Measurements from ENCODE around the gene CTRB2. TPM values are rescaled to one million over a fixed set of nuclear protein-coding genes. Genes with fewer than 3 reads are reported as not detected.
"Not testable (repeated sequence)": the region's sequence is repeated elsewhere in the genome, so short reads cannot be mapped to it uniquely, and the experiment has no call there.

The CTRB2 gene
- total RNA-seq, 2 donors from 2014 or later = 12.5 TPM

DNA sequence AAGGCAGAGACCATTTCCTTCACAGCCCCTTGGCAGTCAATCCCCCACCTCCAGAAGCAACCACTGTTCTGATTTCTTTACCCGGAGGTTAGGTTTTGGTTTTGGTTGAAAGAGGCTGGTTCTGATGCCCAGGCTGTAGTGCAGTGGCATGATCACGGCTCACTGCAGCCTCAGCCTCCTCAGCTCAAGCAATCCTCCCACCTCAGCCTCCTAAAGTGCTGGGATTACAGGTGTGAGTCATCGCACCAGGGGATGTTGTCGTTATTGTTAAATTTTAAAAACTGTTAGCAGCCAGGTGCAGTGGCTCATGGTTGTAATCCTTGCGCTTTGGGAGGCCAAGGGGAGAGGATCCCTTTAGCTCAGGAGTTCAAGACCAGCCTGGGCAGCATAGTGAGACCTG is 3.0 kb upstream of the CTRB2 start:
- Histone ChIP-seq H3K4me3 (no peak overlapping the region), H3K27ac (no peak overlapping the region), H3K9me3 (no peaks in the 10 kb centered on the region), H3K36me3 (no peaks in the 10 kb centered on the region), H3K4me1 (ENCODE audit: control insufficient read depth in 1 of 2, low read depth in 2 of 2) (no peaks in the 10 kb centered on the region), H3K27me3 (replicated peaks; ENCODE audit: insufficient read depth) (no peaks in the 10 kb centered on the region)
- ATAC-seq (ENCODE audit: insufficient number of reproducible peaks, low FRiP score, low read depth) (no peak), DNase-seq (ENCODE audit: low spot score) (no peak)
- TF ChIP-seq, protein P1, sequence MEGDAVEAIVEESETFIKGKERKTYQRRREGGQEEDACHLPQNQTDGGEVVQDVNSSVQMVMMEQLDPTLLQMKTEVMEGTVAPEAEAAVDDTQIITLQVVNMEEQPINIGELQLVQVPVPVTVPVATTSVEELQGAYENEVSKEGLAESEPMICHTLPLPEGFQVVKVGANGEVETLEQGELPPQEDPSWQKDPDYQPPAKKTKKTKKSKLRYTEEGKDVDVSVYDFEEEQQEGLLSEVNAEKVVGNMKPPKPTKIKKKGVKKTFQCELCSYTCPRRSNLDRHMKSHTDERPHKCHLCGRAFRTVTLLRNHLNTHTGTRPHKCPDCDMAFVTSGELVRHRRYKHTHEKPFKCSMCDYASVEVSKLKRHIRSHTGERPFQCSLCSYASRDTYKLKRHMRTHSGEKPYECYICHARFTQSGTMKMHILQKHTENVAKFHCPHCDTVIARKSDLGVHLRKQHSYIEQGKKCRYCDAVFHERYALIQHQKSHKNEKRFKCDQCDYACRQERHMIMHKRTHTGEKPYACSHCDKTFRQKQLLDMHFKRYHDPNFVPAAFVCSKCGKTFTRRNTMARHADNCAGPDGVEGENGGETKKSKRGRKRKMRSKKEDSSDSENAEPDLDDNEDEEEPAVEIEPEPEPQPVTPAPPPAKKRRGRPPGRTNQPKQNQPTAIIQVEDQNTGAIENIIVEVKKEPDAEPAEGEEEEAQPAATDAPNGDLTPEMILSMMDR (IDR thresholded peaks at IDR 0.05) = no peak

DNA sequence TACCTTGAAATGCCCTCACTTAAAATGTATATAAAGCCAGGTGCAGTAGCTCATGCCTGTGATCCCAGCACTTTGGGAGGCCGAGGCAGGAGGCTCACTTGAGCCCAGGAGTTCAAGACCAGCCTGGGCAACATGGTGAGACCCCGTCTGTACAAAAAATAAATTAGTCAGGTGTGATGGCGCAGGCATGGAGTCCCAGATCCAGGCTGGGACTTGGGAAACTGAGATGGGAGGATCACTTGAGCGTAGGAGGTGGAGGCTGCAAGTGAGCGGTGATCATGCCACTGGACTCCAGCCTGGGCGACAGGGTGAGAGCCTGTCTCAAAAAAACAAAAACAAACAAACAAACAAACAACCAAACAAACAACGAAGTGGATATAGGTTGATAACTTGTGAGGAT is 2.6 kb upstream of the CTRB2 start:
- not testable (repeated sequence) for H3K4me1 ChIP-seq (ENCODE audit: control insufficient read depth in 1 of 2, low read depth in 2 of 2); H3K9me3 ChIP-seq; DNase-seq (ENCODE audit: low spot score); ATAC-seq (ENCODE audit: insufficient number of reproducible peaks, low FRiP score, low read depth); H3K36me3 ChIP-seq; H3K27ac ChIP-seq; H3K27me3 ChIP-seq (replicated peaks; ENCODE audit: insufficient read depth); H3K4me3 ChIP-seq

DNA sequence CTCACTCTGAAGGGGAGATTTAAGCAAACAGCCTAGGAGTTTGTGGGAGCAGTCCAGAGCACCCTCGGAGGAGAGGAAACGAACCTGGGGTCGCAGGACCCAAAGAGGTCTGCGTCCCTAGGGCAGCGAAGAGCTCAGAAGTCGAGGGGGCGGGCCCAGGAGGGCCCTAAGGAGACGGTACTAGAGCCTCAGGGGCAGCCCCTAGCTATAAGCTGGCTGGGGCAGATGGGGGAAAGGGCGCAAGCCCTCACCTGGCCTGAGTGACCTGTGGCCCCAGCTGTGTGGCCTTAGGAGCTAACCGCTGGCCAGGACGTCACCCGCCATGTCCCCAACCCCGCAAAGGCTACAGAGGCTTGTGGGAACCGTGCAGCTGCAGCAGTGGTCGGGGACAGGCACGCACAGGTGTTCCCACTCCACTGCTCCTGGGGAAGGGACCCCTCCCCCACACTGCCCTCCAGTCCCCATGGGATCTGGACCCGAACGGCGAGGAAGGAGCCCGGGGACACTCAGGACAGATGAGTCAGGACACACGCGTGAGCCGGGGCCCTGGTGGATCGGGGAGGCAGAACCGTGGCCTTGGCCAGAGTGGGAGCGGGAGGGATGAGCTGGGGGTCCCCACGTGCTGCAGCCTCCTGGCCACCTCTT is 2.0 kb upstream of the CTRB2 start:
- Histone ChIP-seq H3K36me3 (no peaks in the 10 kb centered on the region), H3K9me3 (no peaks in the 10 kb centered on the region), H3K27ac (no peak overlapping the region), H3K4me1 (ENCODE audit: control insufficient read depth in 1 of 2, low read depth in 2 of 2) (no peaks in the 10 kb centered on the region), H3K27me3 (replicated peaks; ENCODE audit: insufficient read depth) (no peaks in the 10 kb centered on the region), H3K4me3 (no peak overlapping the region)
- ATAC-seq (ENCODE audit: insufficient number of reproducible peaks, low FRiP score, low read depth) = no peak
- TF ChIP-seq, protein P1 (IDR thresholded peaks at IDR 0.05) = no peak
- DNase-seq (ENCODE audit: low spot score) = no peak

DNA sequence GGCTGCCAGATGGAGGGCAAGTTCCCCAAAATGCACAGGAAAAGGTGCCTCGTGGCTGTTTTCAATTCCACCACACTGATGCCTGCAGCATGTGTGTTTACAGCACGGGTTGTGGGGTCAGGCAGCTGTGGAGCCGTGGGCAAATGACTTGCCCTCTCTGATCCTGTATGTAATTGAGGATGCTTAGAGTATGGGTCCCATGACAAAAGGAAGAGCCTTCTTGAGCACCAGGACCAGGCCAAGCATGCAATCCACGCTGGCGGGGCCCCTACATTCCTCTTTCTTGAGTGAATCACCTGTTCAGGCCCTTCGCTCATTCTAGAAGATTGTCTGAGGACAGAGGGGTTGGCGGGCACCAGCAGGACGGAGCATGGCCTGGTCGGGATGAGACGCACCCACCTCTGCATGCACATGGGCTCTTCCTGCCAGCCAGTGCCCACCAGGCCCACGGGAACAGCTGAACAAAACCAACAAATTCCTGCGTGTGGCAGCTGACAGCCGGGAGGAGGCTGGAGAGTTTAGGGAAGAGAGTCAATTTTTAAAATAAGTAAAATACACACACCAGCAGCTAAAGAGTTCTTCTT is 1.4 kb upstream of the CTRB2 start:
- DNase-seq (ENCODE audit: low spot score) = no peak
- no peak for ATAC-seq (ENCODE audit: insufficient number of reproducible peaks, low FRiP score, low read depth)
- TF ChIP-seq, protein P1 (IDR thresholded peaks at IDR 0.05) = no peak
- no peak overlapping the region for H3K27ac ChIP-seq
- H3K27me3 ChIP-seq (replicated peaks; ENCODE audit: insufficient read depth) = no peaks in the 10 kb centered on the region
- no peaks in the 10 kb centered on the region for H3K9me3 ChIP-seq
- H3K36me3 ChIP-seq = no peaks in the 10 kb centered on the region
- H3K4me1 ChIP-seq (ENCODE audit: control insufficient read depth in 1 of 2, low read depth in 2 of 2) = no peaks in the 10 kb centered on the region
- no peak overlapping the region for H3K4me3 ChIP-seq

DNA sequence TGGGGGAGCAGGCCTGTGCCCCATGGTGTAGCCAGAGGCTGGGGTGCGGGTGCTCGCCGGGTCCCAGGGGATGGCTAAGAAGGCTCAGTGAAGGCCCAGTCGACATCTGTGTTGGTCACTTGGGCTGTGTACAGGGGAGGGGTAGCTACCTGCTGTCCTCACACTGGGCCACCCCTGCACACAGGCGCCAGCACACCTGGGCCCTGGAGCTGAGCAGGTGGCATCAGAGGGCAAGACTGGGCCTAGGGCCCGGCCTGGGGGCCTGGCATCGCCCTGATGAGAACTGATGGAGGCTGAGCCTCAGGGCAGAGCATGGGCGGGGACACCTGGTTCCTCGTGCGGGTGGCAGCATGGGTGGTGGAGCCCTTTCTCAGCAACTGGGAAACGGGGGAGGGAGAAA is 870 bp upstream of the CTRB2 start:
- no peak overlapping the region for H3K4me3 ChIP-seq
- TF ChIP-seq, protein P1 (IDR thresholded peaks at IDR 0.05) = no peak
- ATAC-seq (ENCODE audit: insufficient number of reproducible peaks, low FRiP score, low read depth) (no peak), DNase-seq (ENCODE audit: low spot score) (no peak)
- H3K36me3 ChIP-seq = no peaks in the 10 kb centered on the region
- no peaks in the 10 kb centered on the region for H3K4me1 ChIP-seq (ENCODE audit: control insufficient read depth in 1 of 2, low read depth in 2 of 2)
- H3K27ac ChIP-seq = no peak overlapping the region
- H3K9me3 ChIP-seq = no peaks in the 10 kb centered on the region
- H3K27me3 ChIP-seq (replicated peaks; ENCODE audit: insufficient read depth) = no peaks in the 10 kb centered on the region

DNA sequence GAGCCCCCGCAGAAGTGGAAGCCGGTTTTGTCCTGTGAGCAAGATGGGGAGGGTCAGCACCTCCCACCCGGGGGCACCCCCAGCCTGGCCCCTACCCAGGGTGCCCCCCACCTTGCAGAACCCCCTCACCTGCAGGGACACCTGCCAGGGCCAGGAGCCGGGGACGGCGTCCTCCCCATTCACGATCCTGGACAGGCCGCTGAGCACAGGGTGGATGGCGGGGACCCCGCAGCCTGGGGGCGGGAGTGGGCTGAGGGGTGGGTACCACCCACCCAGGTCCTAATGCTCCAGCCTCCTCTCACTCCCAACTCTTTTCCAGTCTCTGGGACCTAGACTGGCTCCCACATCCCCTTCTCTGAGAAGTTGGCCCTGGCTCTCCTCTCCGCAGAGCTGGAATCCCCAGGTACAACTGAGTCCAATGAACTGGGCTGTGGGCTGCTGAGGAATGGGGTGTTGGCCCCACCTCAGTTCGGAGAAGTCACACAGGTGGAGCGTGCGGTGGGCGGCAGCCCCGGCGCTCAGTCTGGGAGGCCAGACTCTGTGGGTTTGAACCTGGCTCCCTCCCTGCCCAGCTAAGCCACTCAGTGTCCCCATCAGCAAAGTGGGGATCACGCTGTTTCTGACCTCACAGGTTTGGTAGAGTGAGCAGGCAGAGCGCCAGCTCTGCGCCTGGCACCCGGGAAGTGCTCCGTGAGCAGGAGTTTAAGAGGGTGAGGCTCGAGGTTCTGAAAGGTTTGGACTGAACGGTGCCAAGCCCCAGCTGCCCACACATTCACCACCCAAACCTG is 806 bp downstream of the CTRB2 start:
- H3K36me3 ChIP-seq; H3K4me3 ChIP-seq; DNase-seq (ENCODE audit: low spot score); H3K27ac ChIP-seq; ATAC-seq (ENCODE audit: insufficient number of reproducible peaks, low FRiP score, low read depth); H3K9me3 ChIP-seq; H3K4me1 ChIP-seq (ENCODE audit: control insufficient read depth in 1 of 2, low read depth in 2 of 2); H3K27me3 ChIP-seq (replicated peaks; ENCODE audit: insufficient read depth): not testable (repeated sequence)

DNA sequence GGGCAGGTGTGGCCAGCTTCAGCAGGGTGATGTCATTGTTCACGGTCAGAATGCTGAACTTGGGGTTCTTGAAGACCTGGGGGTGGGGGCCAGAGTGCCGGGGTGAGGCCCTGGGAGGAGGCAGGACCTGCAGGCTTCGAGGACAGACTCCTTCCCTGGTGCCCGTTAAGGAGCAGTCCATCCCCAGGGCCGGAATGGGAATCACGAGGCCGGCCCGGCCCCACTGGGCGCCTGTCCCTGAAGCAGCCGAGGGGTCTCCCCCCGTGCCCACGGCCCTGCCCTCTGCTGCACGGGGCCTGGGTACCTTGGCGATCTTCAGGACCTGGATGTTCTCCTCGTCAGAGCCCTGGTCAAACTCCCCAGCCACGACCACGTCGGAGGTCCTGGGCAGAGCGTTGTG is 1.5 kb downstream of the CTRB2 start:
- not testable (repeated sequence) for H3K4me3 ChIP-seq; H3K36me3 ChIP-seq; ATAC-seq (ENCODE audit: insufficient number of reproducible peaks, low FRiP score, low read depth); DNase-seq (ENCODE audit: low spot score); H3K9me3 ChIP-seq; H3K27me3 ChIP-seq (replicated peaks; ENCODE audit: insufficient read depth); H3K4me1 ChIP-seq (ENCODE audit: control insufficient read depth in 1 of 2, low read depth in 2 of 2); H3K27ac ChIP-seq

DNA sequence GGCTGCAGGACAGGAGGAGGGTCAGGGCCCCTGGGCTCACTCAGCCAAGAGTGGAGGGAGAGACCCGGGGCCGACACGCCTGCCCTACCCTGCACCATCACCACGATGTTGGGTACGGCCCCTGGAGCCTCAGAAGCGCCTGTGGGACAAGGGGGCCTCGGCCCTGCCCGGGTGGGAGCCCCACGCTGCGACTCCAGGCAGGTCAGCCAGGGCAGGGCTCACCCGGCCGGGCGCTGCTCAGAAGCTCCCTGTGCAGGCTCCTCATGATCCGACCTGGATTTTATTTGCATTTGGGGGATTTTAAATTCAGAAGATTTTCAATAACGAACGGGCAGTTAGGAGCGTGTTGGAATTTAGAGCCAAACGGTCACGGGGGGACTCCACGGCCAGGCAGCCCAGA is 2.1 kb downstream of the CTRB2 start:
- H3K9me3 ChIP-seq; ATAC-seq (ENCODE audit: insufficient number of reproducible peaks, low FRiP score, low read depth); H3K36me3 ChIP-seq; H3K27ac ChIP-seq; H3K4me3 ChIP-seq; DNase-seq (ENCODE audit: low spot score); H3K27me3 ChIP-seq (replicated peaks; ENCODE audit: insufficient read depth): not testable (repeated sequence)
- H3K4me1 ChIP-seq (ENCODE audit: control insufficient read depth in 1 of 2, low read depth in 2 of 2) = peaks cover 7 to 15% of the 10 kb centered on the region in 2 donors
